GM19467 (cell line): ENCODE results near the gene TCFL5.

Experiments used
- ATAC-seq: cut with Tn5 transposase; IDR thresholded peaks from one replicate; pipeline ENCODE4 v1.9.1; 2021; ENCODE audit warnings: mild to moderate bottlenecking, moderate library complexity; ENCODE audit not compliant: unreplicated experiment

Gene TCFL5

GRCh38 chr20:62815066-62815991 lies 46.3 kb downstream of the TCFL5 start:
- ATAC-seq, result no peak

DNA sequence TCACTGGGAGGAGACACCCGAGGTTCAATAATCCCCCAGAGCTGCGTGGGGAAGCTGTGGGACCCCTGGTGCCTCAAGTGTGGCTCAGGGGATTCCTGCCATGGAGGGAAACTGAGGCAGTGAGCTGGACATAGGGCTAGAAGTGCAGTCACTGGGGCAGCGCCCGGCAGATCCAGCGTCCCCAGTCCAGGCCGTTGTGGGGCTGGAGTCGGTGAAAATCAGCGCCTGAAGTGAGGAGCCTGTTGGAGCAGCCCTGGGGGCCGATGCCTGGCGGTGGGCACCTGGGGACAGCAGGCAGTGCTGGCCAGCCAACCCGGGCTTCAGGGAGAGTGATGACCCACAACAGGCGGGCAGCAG lies 46.9 kb downstream of the TCFL5 start:
- no peak for ATAC-seq

DNA sequence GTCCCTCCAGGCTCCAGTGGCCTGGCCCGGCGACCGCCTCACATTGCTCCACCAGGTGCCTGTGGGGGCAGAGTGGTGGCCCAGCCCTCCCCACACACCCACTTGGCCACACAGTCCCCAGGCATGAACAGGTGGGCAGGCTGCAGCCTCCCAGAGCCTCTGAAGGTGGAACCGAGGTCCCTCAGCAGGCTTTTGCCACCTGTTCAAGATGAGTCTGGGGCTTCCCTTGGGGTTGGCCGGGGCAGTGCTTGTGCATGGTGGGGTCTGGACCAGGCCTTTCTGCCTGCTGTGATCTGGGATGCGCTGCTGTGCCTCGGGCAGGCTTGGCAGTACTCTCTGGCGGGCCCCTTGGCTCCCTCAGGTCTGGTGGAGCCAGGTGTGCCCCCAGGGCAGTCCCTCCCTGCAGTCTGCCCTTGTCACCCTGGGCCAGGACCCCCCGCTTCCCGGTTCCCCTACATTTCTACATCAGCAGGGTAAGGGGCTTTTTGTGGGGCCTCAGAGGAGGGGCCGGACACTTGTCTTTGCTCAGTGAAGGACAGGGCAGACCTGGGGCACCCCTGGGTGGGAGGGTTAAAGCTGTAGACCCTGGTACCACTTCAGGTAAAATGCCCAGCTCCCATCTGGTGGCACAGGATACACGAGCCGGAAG lies 47.4 kb downstream of the TCFL5 start:
- no peak for ATAC-seq

GRCh38 chr20:62813588-62813987 lies 48.0 kb downstream of the TCFL5 start:
- ATAC-seq, result no peak

- ATAC-seq, result no peak
Observed at GRCh38 chr20:62812907-62813200, 48.8 kb downstream of the TCFL5 start.

DNA sequence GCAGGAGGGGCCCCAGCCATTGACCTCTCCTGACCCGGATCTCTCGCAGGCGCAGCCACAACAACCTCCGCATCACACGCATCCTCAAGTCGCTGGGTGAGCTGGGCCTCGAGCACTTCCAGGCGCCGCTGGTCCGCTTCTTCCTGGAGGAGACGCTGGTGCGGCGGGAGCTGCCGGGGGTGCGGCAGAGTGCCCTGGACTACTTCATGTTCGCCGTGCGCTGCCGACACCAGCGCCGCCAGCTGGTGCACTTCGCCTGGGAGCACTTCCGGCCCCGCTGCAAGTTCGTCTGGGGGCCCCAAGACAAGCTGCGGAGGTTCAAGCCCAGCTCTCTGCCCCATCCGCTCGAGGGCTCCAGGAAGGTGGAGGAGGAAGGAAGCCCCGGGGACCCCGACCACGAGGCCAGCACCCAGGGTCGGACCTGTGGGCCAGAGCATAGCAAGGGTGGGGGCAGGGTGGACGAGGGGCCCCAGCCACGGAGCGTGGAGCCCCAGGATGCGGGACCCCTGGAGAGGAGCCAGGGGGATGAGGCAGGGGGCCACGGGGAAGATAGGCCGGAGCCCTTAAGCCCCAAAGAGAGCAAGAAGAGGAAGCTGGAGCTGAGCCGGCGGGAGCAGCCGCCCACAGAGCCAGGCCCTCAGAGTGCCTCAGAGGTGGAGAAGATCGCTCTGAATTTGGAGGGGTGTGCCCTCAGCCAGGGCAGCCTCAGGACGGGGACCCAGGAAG lies 49.3 kb downstream of the TCFL5 start:
- ATAC-seq, result no peak

- no peak for ATAC-seq
Observed at GRCh38 chr20:62811720-62812119, 49.9 kb downstream of the TCFL5 start.

DNA sequence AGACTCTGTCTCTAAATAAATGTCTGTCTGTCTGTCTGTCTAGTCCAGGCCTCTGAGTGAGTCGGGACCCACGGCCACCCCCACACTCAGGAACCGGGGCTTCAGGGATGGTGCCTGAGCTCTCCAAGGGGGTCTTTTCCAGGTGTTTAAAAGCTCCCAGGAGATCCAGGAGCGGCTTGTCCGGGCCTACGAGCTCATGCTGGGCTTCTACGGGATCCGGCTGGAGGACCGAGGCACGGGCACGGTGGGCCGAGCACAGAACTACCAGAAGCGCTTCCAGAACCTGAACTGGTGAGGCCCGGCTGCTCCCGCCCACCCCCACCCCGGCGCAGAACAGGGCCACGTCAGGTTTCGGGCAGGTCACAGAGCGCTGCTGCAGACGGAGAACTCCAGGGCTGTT lies 50.3 kb downstream of the TCFL5 start:
- no peak for ATAC-seq

- no peak for ATAC-seq
Observed at GRCh38 chr20:62809530-62810428, 51.8 kb downstream of the TCFL5 start.

- no peak for ATAC-seq
Observed at GRCh38 chr20:62808211-62808865, 53.3 kb downstream of the TCFL5 start.

GRCh38 chr20:62807444-62808210 lies 54.0 kb downstream of the TCFL5 start:
- no peak for ATAC-seq

DNA sequence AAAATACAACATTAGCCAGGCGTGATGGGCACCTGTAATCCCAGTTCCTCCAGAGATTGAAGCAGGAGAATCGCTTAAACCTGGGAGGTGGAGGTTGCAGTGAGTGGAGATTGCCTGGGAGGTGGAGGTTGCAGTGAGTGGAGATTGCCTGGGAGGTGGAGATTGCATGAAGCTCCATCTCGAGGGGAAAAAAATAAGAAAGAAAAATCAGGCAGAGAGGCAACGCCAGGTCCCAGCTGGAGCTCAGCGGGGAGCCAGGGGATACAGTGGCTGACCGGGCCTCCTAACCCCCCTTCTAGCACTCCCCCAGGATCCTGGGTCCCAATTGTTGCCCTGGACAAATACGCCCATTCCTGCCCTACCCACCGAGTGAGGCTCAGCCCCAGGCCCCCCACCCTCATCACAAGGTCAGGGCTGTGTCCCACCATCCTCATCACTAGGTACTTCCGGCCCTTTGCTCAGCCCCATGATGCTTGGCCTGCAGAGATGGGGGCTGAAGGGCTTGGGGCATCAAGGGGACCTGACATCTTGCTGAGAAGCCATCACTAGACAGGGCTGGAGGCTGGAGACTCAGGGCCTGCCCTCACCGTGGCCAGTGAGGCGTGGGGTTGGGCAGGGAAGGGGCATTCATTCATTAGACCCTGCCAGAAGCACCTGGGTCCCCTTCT lies 55.1 kb downstream of the TCFL5 start:
- no peak for ATAC-seq

DNA sequence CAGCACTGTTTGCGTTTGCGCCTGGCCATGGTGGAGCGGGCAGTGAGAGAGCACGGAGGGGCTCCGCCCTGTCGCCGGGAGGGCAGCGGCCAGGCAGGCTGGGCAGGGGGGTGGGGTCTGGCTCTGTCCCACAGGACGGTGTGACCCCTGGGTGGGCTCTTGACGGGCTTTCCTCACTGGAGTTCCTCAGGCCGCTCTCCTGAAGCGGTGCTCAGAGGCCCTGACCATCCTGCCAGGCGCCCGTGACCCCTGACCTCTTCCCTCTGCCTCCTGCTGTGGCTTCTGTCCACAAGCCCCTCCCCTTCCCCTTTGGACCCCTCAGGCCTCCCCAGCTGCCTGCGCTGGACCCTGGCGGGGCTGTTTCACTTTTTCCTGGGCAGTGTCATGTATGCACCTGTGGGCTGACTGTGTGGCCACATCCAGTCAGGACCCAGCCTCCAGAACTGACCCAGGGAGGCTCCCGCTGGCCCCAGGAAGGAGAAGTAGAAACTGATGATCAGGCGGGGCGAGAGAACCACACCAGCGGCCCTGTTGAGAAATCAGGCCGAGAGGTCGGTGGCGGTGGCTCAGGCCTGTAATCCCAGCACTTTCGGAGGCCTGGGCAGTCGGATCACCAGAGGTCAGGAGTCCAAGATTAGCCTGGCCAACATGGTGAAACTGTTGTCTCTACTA lies 55.8 kb downstream of the TCFL5 start:
- ATAC-seq, result no peak

GRCh38 chr20:62805155-62805710 lies 56.4 kb downstream of the TCFL5 start:
- ATAC-seq, result peak; percentile 4

- ATAC-seq, result peak; percentile 52
Observed at GRCh38 chr20:62804627-62805154, 56.9 kb downstream of the TCFL5 start, which contains the start of gene OGFR. TSS of gene OGFR (plus strand) at chr20:62804835. CDS start at chr20:62804860, 25 bp downstream.

DNA sequence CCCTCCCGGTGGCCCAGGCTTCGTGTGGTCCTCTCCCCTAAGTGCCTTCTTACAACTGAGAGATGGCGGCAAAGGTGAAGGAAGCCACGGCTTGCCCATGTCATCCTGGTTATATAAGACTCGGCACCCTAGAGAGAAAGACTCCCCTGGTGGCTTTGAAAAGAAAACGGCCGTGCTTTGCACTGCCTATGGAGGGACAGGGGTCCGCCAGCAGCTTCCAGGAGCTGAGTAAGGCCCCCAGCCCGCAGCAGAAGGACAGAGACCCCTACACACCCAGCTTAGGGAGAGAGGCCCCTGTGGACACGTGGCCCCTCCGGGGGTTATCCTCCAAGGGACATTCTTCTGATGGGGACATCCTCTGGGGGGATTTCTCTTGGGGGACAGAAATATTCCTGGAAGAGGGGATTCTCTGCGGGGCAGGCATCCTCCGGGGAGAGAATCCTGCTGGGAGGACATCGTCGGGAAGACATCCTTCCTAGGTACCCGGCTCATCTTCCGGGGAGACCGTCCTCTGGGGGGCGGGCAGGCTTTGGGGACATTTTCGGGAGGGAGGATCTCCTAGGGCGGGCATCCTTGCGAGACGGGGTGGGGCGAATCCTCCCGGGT lies 57.5 kb downstream of the TCFL5 start:
- no peak for ATAC-seq

GRCh38 chr20:62802026-62802712 lies 59.5 kb downstream of the TCFL5 start:
- no peak for ATAC-seq
